WTC11 (cell line): Measurements from ENCODE around the gene KNDC1. TPM values are rescaled to one million over a fixed set of nuclear protein-coding genes. Genes with fewer than 3 reads are reported as not detected.

Experiments
- ATAC-seq: fragments of 200-7000 bp; cut with Tn5 transposase; 2 replicates; pipeline ENCODE4 v1.10.0; 2021; ENCODE audit warnings: mild to moderate bottlenecking, moderate library complexity
- CTCF ChIA-PET: fragments of 300-600 bp; sonication (Branson Sonifier 250); formaldehyde crosslinking; loops from one replicate; lab custom pipeline; 2021; ENCODE audit warnings: antibody characterized with exemption; lab: Charles Lee
- POLR2A ChIA-PET: fragments of 350-600 bp; sonication (Branson Sonifier 250); formaldehyde crosslinking; loops from one replicate; lab custom pipeline; 2021; ENCODE audit warnings: antibody characterized with exemption; lab: Charles Lee
- DNase-seq: peaks from one replicate; pipeline ENCODE4 v3.0.0; 2021; ENCODE audit warnings: low spot score
- H3K27ac Mint-ChIP-seq: 2 replicates; pipeline ENCODE4 v1.8.0; 2021; ENCODE audit warnings: mixed read lengths
- H3K27me3 Mint-ChIP-seq: 2 replicates; pipeline ENCODE4 v1.8.0; 2021; ENCODE audit warnings: low read depth, mild to moderate bottlenecking, moderate library complexity, mixed read lengths
- H3K36me3 Mint-ChIP-seq: 2 replicates; pipeline ENCODE4 v1.8.0; 2021; ENCODE audit warnings: mixed read lengths
- H3K4me1 Mint-ChIP-seq: 2 replicates; pipeline ENCODE4 v1.8.0; 2022; ENCODE audit warnings: mixed read lengths
- H3K4me3 Mint-ChIP-seq: 2 replicates; pipeline ENCODE4 v1.8.0; 2021; ENCODE audit warnings: mild to moderate bottlenecking, moderate library complexity, mixed read lengths
- H3K9me3 Mint-ChIP-seq: 2 replicates; pipeline ENCODE4 v1.8.0; 2021; ENCODE audit warnings: mixed read lengths
- ATF2 ChIP-seq: sonication (generic); formaldehyde crosslinking; IDR thresholded peaks from 2 replicates; pipeline ENCODE4 v1.8.1; 2022; ENCODE audit warnings: low read depth, missing genetic modification reagents, borderline replicate concordance
- FOXP1 ChIP-seq: sonication (generic); formaldehyde crosslinking; IDR thresholded peaks from 2 replicates; pipeline ENCODE4 v1.8.0; 2022; ENCODE audit warnings: missing genetic modification reagents, mild to moderate bottlenecking, moderate library complexity, borderline replicate concordance
- GTF2I ChIP-seq: fragments of 250-450 bp; sonication (Bioruptor Pico); conservative IDR thresholded peaks from 2 replicates; pipeline ENCODE4 v1.4.0; 2021; ENCODE audit warnings: mild to moderate bottlenecking
- HMGA2 ChIP-seq: fragments of 250-450 bp; sonication (Bioruptor Pico); IDR thresholded peaks from 2 replicates; pipeline ENCODE4 v1.4.0; 2021; ENCODE audit warnings: mild to moderate bottlenecking, moderate library complexity
- JUN ChIP-seq: sonication (generic); formaldehyde crosslinking; IDR thresholded peaks from 2 replicates; pipeline ENCODE4 v1.8.0; 2023; ENCODE audit warnings: mild to moderate bottlenecking, missing genetic modification reagents
- MYBL2 ChIP-seq: sonication (generic); formaldehyde crosslinking; IDR thresholded peaks from 2 replicates; pipeline ENCODE4 v1.8.1; 2023; ENCODE audit warnings: mild to moderate bottlenecking, moderate library complexity, missing genetic modification reagents
- PRDM15 ChIP-seq: sonication (generic); formaldehyde crosslinking; IDR thresholded peaks from 2 replicates; pipeline ENCODE4 v1.8.0; 2022; ENCODE audit warnings: missing genetic modification reagents
- TEAD1 ChIP-seq: sonication (generic); formaldehyde crosslinking; IDR thresholded peaks from 2 replicates; pipeline ENCODE4 v1.8.0; 2022; ENCODE audit warnings: mild to moderate bottlenecking, missing genetic modification reagents
- ZNF317 ChIP-seq: sonication (generic); formaldehyde crosslinking; IDR thresholded peaks from 2 replicates; pipeline ENCODE4 v1.8.1; 2023; ENCODE audit warnings: low read depth, mild to moderate bottlenecking, moderate library complexity, missing genetic modification reagents, borderline replicate concordance
- total RNA-seq: library from RNA; stranded (reverse); gene quantifications from 3 replicates; pipeline ENCODE4 v1.2.3, GENCODE V29; 2021
- TF ChIP-seq, protein P1 (sequence below): fragments of 250-450 bp; sonication (Bioruptor Pico); IDR thresholded peaks from 2 replicates; pipeline ENCODE4 v1.8.0; 2021; ENCODE audit warnings: mild to moderate bottlenecking
- TF ChIP-seq, protein P2 (sequence below): sonication (generic); formaldehyde crosslinking; conservative IDR thresholded peaks from 2 replicates; pipeline ENCODE4 v1.8.1; 2023; ENCODE audit warnings: mild to moderate bottlenecking, low read depth, missing genetic modification reagents, moderate library complexity

The KNDC1 gene
- total RNA-seq, 1 experiment from 2014 or later, result 26.6 TPM

DNA sequence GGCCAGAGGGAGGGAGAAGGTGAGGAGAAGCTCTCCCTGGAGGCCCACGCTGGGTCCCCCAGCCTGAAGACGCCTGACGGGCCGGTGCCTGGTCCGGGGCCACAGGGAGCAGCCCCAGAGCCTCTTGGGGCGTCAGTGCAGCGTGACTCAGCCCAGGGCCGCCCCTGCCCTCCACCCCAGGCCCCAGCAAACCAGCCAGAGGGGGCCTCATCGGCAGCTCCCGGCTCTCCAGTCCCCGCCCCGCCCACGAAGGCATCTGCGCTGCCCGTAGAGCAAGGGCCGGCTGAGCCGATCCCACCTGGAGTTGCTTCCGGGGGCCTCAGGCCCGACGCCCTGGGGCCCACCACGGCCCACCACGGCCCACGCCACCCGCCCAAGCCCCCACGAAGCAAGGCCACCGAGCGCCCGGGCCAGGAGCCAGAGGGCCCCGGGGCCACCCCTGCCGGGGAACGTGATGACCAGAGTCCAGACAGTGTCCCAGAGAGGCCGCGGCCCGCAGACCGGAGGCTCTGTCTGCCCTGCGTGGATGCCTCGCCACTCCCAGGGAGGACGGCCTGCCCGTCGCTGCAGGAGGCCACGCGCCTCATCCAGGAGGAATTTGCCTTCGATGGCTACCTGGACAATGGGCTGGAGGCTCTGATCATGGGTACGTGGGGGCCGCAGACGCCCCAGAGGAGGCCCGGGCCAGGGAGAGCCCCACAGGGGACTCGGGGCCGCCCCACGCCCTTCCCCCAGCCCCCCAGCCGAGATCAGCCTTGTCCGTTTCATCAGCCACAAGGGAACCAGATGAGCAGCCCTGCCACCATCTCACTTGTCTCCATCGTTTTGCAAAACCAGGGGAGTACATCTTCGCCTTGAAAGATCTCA, 38.8 kb downstream of the KNDC1 start:
- CTCF ChIA-PET, result interaction anchor here (2.8 kb wide), 1 partner anchor 56 kb away, joined by 19 read pairs; no protein-coding TSS in a partner anchor
- DNase-seq, result no peak
- POLR2A ChIA-PET, result no interaction called here

DNA sequence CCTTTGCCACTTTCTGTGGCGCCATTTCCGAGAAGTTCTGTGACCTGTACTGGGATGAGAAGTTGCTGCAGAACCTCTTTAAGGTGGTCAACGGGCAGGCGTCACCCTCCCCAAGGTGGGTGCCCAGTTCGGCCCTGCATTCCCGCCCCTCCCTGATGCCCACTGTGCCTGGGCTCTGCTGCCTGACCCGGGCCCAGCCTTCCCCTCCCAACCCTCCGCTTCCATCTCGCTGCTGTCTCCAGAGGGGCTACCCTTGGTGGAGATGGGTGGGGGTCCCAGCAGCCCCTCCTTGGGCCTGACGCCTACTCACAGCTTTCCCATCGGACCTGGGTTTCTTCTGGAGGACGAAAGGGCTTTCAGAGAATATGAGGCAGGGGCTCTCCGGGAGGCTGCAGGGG, 39.5 kb downstream of the KNDC1 start:
- ChIA-PET CTCF (no interaction called here), POLR2A (no interaction called here)
- Mint-ChIP-seq H3K27me3 (no peaks in the 10 kb centered on the region), H3K4me3 (no peak overlapping the region), H3K4me1 (no peaks in the 10 kb centered on the region), H3K27ac (0 out of 2 replicates have a peak overlapping the region, but pooled peaks have one; percentile 49), H3K36me3 (no peaks in the 10 kb centered on the region), H3K9me3 (peaks cover 4% of the 10 kb centered on the region)
- no peak for TF ChIP-seq TEAD1
- TF ChIP-seq GTF2I, result no peak
- no peak for TF ChIP-seq ATF2 (CRISPR knock-in tag)
- TF ChIP-seq HMGA2, result no peak
- TF ChIP-seq FOXP1 (CRISPR knock-in tag), result no peak
- TF ChIP-seq JUN (CRISPR knock-in tag), result no peak
- no peak for TF ChIP-seq ZNF317 (CRISPR knock-in tag)
- DNase-seq, result no peak
- ATAC-seq, result no peak

More for the DNA sequence above, 38.8 kb downstream of the KNDC1 start:
- Mint-ChIP-seq H3K27ac (0 out of 2 replicates have a peak overlapping the region, but pooled peaks have one; percentile 49), H3K36me3 (peaks cover 3% of the 10 kb centered on the region; the same call in 1 of the 2 replicates), H3K4me3 (no peak overlapping the region), H3K27me3 (no peaks in the 10 kb centered on the region), H3K4me1 (no peaks in the 10 kb centered on the region), H3K9me3 (peaks cover 8% of the 10 kb centered on the region)
- no peak for ATAC-seq
- no peak for TF ChIP-seq TEAD1
- TF ChIP-seq MYBL2 (CRISPR knock-in tag), result no peak
- no peak for TF ChIP-seq PRDM15 (CRISPR knock-in tag)
- TF ChIP-seq, protein P1, sequence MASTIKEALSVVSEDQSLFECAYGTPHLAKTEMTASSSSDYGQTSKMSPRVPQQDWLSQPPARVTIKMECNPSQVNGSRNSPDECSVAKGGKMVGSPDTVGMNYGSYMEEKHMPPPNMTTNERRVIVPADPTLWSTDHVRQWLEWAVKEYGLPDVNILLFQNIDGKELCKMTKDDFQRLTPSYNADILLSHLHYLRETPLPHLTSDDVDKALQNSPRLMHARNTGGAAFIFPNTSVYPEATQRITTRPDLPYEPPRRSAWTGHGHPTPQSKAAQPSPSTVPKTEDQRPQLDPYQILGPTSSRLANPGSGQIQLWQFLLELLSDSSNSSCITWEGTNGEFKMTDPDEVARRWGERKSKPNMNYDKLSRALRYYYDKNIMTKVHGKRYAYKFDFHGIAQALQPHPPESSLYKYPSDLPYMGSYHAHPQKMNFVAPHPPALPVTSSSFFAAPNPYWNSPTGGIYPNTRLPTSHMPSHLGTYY (CRISPR knock-in tag), result no peak
- TF ChIP-seq, protein P2, sequence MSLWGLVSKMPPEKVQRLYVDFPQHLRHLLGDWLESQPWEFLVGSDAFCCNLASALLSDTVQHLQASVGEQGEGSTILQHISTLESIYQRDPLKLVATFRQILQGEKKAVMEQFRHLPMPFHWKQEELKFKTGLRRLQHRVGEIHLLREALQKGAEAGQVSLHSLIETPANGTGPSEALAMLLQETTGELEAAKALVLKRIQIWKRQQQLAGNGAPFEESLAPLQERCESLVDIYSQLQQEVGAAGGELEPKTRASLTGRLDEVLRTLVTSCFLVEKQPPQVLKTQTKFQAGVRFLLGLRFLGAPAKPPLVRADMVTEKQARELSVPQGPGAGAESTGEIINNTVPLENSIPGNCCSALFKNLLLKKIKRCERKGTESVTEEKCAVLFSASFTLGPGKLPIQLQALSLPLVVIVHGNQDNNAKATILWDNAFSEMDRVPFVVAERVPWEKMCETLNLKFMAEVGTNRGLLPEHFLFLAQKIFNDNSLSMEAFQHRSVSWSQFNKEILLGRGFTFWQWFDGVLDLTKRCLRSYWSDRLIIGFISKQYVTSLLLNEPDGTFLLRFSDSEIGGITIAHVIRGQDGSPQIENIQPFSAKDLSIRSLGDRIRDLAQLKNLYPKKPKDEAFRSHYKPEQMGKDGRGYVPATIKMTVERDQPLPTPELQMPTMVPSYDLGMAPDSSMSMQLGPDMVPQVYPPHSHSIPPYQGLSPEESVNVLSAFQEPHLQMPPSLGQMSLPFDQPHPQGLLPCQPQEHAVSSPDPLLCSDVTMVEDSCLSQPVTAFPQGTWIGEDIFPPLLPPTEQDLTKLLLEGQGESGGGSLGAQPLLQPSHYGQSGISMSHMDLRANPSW (CRISPR knock-in tag), result no peak
